Prostate gland (tissue), 2 donors: ENCODE data around the gene ARHGAP24. TPM values are rescaled to one million over a fixed set of nuclear protein-coding genes. Genes with fewer than 3 reads are reported as not detected.
"Not testable (repeated sequence)": the region's sequence is repeated elsewhere in the genome, so short reads cannot be mapped to it uniquely, and the experiment has no call there.

ENCODE experiments used
- DNase-seq: peaks from one replicate; pipeline ENCODE4 v3.0.0-alpha.2; 2019; ENCODE audit warnings: low spot score
- H3K27ac ChIP-seq, 2 donors: fragments of 200-600 bp; sonication (generic); 2 replicates each; pipeline ENCODE4 v1.5.1; 2017 to 2019
- H3K27me3 ChIP-seq: fragments of 200-600 bp; sonication (generic); replicated peaks from 2 replicates; pipeline ENCODE4 v1.5.1; 2019; ENCODE audit not compliant: insufficient read depth
- H3K36me3 ChIP-seq, 2 donors: fragments of 200-600 bp; sonication (generic); 1 replicate in 1 of 2; 2 replicates in 1 of 2; pipeline versions ENCODE4 v1.5.1 to v1.8.1; 2017 to 2019
- H3K4me1 ChIP-seq: fragments of 200-600 bp; sonication (generic); replicated peaks from 2 replicates; pipeline ENCODE4 v1.5.1; 2019
- H3K4me3 ChIP-seq, 2 donors: fragments of 200-600 bp; sonication (generic); 2 replicates each; pipeline ENCODE4 v1.5.1; 2017 to 2019
- H3K9me3 ChIP-seq: fragments of 200-600 bp; sonication (generic); 2 replicates; pipeline ENCODE4 v1.5.1; 2017
- CTCF ChIP-seq, 4 experiments: fragments of 200-600 bp in 2 of 4; fragments of 450-650 bp in 2 of 4; sonication (generic) in 2 of 4; IDR thresholded peaks; 1 replicate in 3 of 4; 2 replicates in 1 of 4; pipeline ENCODE4 v1.5.1; 2016 to 2019; ENCODE audit warnings: antibody characterized with exemption in 4 of 4, mild to moderate bottlenecking in 2 of 4, moderate library complexity in 2 of 4
- POLR2A ChIP-seq: fragments of 450-650 bp; IDR thresholded peaks from one replicate; pipeline ENCODE4 v1.6.1; 2016; ENCODE audit warnings: antibody characterized with exemption, mild to moderate bottlenecking
- POLR2AphosphoS5 ChIP-seq: sonication (generic); formaldehyde crosslinking; IDR thresholded peaks from one replicate; pipeline ENCODE4 v1.6.1; 2017; ENCODE audit warnings: antibody characterized with exemption
- WGBS: methylation state at CpG from one replicate; pipeline ENCODE4 v1.1.5; 2018; 5-methylcytosine and 5-hydroxymethylcytosine counted together
- intact Hi-C: fragments of 100-400 bp; cut with DNase I; formaldehyde crosslinking; loops from one replicate; pipeline ENCODE4 v1.14.2; 2022
- total RNA-seq, 2 donors: library from RNA; depleted of rRNA; stranded (reverse); fragments of >200 nt; gene quantifications; one replicate each; pipeline ENCODE4 v1.1.0, GENCODE V29; 2016

Gene ARHGAP24
- total RNA-seq, 2 donors from 2014 or later = 6.7 to 7.4 TPM

GRCh38 chr4:85956293-85956945, 481.5 kb downstream of the ARHGAP24 start:
- no peak for TF ChIP-seq POLR2A
- TF ChIP-seq POLR2AphosphoS5 = no peak
- TF ChIP-seq CTCF (IDR thresholded peaks at IDR 0.05) = no peak

GRCh38 chr4:85961887-85962286, 486.9 kb downstream of the ARHGAP24 start:
- 87% methylated on average over 4 of the region's 4 CpGs for WGBS
- no peak for TF ChIP-seq POLR2A
- no peak for TF ChIP-seq CTCF (IDR thresholded peaks at IDR 0.05)
- TF ChIP-seq POLR2AphosphoS5 = no peak
- intact Hi-C loops = loop anchor here (10.0 kb wide), 1 partner anchor 167 kb away; no protein-coding TSS in a partner anchor
- no peaks in the 10 kb centered on the region for H3K36me3 ChIP-seq
- H3K27me3 ChIP-seq = no peaks in the 10 kb centered on the region
- H3K27ac ChIP-seq = no peak overlapping the region
- no peaks in the 10 kb centered on the region for H3K9me3 ChIP-seq
- no peak overlapping the region for H3K4me3 ChIP-seq
- DNase-seq = no peak
- H3K4me1 ChIP-seq = no peaks in the 10 kb centered on the region

More at GRCh38 chr4:85956293-85956945, 481.5 kb downstream of the ARHGAP24 start:
- Histone ChIP-seq H3K27me3 (no peaks in the 10 kb centered on the region), H3K36me3 (no peaks in the 10 kb centered on the region), H3K4me3 (no peak overlapping the region), H3K27ac (no peak overlapping the region), H3K4me1 (no peaks in the 10 kb centered on the region), H3K9me3 (no peaks in the 10 kb centered on the region)
- DNase-seq = no peak
- intact Hi-C loops = no loop called here
- WGBS = 92% methylated on average over 17 of the region's 17 CpGs

- Histone ChIP-seq H3K4me3 (no peak overlapping the region), H3K9me3 (no peaks in the 10 kb centered on the region), H3K36me3 (no peaks in the 10 kb centered on the region), H3K4me1 (no peaks in the 10 kb centered on the region), H3K27ac (no peak overlapping the region), H3K27me3 (no peaks in the 10 kb centered on the region)
- DNase-seq = no peak
- TF ChIP-seq CTCF (IDR thresholded peaks at IDR 0.05) = no peak
- TF ChIP-seq POLR2A = no peak
- TF ChIP-seq POLR2AphosphoS5 = no peak
- intact Hi-C loops = loop anchor here (10.0 kb wide), 1 partner anchor 168 kb away; no protein-coding TSS in a partner anchor
- 89% methylated on average over 1 of the region's 1 CpG for WGBS
Measured at GRCh38 chr4:85963231-85963630, 488.3 kb downstream of the ARHGAP24 start.

- Histone ChIP-seq H3K9me3 (no peaks in the 10 kb centered on the region), H3K27ac (no peak overlapping the region), H3K27me3 (no peaks in the 10 kb centered on the region), H3K4me3 (no peak overlapping the region), H3K36me3 (no peaks in the 10 kb centered on the region), H3K4me1 (no peaks in the 10 kb centered on the region)
- DNase-seq = no peak
- no peak for TF ChIP-seq POLR2AphosphoS5
- no peak for TF ChIP-seq CTCF (IDR thresholded peaks at IDR 0.05)
- no peak for TF ChIP-seq POLR2A
- intact Hi-C loops = loop anchor here (10.0 kb wide), 1 partner anchor 169 kb away; no protein-coding TSS in a partner anchor
Measured at GRCh38 chr4:85964298-85964697, 489.3 kb downstream of the ARHGAP24 start.

- not testable (repeated sequence) for H3K27ac ChIP-seq
- intact Hi-C loops = loop anchor here (5.0 to 10.0 kb wide), 2 partner anchors 170 to 208 kb away; no protein-coding TSS in a partner anchor
Measured at GRCh38 chr4:85965017-85965416, 490.1 kb downstream of the ARHGAP24 start.

More at GRCh38 chr4:85965017-85965416, 490.1 kb downstream of the ARHGAP24 start:
- H3K4me3 ChIP-seq, H3K4me1 ChIP-seq, H3K27me3 ChIP-seq, H3K36me3 ChIP-seq, H3K9me3 ChIP-seq, DNase-seq: not testable (repeated sequence)
- 98% methylated on average over 4 of the region's 4 CpGs for WGBS
